Measurements from ENCODE around the gene C1orf50.
"Not testable (repeated sequence)": the region's sequence is repeated elsewhere in the genome, so short reads cannot be mapped to it uniquely, and the experiment has no call there.

C1orf50 gene

DNA sequence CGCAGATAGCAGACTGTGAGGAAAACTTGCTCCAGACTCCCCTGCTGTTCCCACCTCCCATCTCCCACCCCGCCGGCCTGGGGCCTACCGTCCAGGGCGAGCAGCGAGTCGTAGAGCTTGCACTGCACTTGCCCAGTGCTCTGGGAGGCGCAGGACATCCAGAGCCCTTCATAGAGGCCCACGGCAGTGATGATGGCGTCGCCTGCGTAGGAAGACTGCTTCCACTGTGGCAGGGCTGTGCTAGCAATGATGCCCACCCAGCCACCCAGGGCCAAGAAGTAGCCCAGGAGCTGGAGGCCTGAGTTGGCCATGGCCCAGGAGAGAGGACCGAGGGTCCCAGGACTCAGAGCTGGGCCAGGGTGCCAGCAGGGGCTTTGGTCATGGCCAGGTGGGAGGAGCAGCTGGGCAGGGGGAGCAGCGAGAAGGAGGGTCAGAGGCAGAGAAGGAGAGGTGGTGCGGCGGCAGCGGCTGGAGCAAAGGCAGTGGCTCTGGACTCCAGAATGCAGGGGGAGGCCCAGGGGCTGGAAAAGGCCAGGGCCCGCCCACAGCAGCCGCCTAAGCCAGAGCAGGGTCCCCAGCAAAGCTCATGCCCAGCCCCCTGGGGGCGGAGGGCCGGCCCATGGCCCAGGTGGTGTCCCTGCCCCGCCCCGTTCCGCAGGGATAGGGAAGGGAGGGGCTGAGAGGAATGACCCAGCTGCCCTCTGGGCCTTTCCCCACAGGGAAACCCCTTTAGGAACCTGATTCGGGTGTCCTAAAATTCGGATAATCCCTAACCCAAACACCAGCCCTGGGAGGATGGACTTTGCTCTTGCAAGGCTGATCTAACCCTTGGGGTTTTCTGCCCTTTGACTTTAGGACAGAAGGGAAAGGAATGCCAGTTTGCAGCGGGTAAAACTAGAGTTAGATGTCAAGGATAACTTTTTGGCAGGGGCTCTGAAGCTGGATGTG, 27.0 kb upstream of the C1orf50 start, which contains the start of gene CLDN19:
Gene CLDN19, minus strand, starts transcription at position 484 of the 948 bp plus-strand sequence. Its CDS starts 173 bp downstream, at position 311.
- DNase-seq (ENCODE audit: low spot score): no peak

DNA sequence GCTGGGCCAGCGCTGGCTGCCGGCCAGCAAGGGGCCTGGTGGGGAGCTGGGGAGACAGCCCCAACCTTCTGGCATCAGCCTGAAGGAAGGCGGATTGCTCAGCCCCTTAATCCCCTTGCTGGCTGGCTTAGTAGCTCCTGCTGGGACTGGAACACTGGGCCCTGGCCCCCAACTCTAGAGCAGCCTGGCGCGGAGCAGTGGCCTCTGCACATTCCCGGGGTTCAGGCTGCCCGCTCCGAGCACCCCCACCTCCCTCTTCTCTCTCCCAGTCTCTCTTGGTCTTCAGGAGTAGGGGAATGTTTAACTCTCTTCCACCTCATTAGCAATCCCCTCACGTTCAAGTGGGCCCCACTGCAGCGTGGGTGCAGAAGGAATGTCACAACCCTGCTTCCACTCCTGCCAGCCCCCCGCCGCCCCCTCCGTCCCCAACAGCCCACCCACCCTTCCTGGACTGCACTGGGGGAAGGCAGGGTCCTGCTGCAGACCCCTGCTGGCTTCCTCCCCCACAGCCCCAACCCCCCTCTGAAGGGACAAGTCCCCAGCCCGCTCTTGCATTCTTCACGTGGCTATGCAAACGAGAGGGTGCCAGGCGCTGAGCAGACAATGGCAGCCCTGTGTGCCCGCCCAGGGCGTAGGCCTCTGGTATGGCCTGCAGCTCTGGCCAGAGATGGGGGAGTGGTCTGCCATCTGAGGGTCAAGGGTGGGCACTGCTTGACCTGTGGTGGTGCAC, 26.0 kb upstream of the C1orf50 start:
- DNase-seq (ENCODE audit: low spot score): no peak

DNA sequence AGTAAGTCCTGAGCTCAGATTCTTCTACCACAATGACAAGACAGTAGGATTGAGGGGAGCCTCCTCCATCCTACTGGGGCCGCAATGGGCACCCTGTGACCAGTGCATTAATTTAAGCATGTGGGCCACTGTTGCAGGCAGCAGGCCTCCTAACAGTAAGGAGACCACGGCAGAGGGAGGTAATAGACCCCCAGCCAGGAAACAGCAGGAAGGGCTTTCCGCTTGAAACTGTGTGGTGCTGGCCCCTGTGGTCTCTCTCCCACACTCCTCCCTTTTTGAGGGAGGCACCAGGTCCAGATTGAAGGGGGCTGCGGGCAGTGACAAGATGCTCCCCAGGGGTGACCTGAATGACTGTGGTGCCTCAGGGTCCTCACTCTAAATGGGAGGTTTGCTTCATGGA, 25.3 kb upstream of the C1orf50 start:
- no peak for DNase-seq (ENCODE audit: low spot score)

DNA sequence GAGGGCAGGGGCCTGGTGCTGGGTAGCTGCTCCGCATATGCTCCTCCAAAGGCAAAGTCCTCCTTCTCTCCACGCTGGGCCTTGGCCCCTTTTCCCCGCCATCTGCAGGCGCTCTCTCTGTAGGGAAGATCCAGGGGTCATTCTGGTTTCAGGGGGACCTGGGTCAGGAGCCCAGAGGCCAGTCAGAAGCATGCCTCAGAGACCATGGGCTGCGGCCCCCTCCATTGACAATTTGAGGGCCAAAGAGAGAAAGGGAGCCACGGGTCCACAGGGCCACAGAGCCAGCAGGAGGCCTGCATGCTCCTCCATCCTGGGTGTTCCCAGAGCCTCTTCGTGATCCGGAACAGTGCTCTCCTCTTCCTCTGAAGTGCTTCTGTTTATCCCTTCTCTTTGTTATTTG, 24.9 kb upstream of the C1orf50 start:
- no peak for DNase-seq (ENCODE audit: low spot score)

DNA sequence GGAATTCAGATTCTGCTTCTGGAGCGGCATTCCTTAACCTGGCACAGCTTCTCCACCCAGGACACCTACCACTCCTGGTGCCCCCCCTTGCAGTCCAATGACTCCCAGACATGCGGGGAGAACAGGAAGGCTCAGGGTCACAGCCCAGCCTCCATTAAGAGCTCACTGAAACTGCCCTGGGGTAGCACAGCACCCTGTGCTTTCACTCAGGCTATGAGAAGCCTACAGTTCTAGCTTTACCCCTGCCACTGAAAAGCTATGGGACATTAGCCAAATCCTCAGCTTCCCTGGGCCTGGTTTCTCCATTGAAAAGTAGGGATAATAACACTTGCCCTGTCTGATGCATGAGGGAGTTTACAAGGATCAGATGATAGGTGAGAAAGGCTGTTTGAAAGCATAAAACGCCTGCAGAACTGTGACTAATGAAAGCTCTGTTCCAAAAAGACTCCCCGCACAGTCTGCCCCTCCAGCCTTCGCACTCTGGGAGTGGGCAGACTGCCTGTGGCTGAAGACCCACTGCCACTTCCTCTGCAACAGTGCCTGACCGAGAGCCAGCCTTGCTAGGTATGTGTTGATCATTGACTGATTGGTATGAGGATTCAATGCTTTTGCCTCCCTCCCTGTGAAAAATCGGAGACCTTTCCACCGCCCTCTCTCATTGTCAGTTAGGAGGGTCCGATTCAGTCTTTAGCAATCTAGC, 24.3 kb upstream of the C1orf50 start:
- no peak for DNase-seq (ENCODE audit: low spot score)

DNA sequence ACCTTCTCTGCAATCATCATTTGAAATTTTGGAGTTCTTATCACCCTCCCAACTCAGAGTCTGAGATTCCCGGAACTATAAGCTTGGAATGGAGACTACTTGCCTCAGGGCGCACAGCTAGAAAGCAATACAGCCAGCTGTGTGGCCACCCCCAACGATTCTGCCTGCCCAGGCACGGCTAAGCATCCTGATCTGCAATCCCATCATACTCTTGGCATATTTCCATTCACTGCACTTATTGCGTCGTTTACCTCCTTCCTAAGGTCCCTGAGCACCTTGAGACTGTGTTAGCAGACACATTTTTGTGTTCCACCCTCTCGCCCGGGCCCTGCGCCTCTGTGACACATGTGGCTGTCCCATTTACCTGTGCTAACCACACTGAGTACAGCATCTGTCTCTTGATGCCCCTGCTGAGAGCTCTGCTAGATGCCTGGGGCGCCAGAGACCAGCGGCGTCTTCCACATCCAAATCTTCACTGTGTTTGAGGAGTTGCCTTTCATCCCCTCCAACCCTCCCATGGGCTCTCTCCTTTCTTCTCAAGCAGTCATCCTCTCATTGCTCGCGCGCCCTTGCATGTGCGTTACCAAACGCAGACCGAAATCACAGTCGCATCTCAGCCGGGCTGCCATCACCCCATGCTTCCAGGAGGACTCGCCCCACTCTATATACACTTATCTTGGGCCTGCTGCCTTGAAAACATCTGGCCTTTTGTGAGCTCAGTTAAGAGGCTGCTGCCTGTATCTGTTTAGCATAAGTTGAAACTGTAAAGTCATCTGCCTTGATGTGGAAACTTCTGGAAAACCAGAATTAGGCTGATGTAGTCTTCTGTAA, 23.5 kb upstream of the C1orf50 start:
- no peak for DNase-seq (ENCODE audit: low spot score)

DNA sequence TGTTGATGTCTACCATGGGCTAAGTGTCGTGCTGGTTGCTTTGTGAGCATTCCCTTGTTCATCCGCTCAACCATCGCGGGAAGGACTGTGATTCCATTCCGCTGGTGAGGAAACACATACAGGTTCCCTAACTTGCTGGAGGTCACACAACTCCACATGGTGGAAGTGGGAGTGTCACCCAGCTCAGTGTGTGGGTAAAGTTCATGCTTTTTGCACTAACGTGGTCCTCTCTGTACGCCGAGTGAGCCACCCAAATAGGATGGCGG, 23.0 kb upstream of the C1orf50 start:
- no peak for DNase-seq (ENCODE audit: low spot score)

DNA sequence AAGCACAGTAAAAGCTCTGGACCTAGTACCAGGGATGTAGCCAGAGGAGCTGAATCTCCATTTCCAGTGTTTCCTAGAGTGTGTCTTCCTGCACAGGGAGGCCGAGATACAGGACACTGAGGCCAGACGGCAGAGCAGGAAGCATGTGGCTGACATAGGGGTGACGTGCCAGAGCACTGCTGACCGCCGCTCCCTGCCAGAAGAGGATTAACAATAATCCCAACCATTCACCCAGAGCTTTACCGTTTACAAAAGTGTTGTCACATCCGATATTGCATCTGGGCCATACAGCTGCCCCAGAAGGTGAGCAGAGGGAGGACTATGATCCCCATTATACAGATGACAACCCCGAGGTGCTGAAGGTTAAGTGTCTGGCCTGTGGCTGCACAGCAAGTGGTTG, 21.2 kb upstream of the C1orf50 start:
- DNase-seq (ENCODE audit: low spot score): no peak

DNA sequence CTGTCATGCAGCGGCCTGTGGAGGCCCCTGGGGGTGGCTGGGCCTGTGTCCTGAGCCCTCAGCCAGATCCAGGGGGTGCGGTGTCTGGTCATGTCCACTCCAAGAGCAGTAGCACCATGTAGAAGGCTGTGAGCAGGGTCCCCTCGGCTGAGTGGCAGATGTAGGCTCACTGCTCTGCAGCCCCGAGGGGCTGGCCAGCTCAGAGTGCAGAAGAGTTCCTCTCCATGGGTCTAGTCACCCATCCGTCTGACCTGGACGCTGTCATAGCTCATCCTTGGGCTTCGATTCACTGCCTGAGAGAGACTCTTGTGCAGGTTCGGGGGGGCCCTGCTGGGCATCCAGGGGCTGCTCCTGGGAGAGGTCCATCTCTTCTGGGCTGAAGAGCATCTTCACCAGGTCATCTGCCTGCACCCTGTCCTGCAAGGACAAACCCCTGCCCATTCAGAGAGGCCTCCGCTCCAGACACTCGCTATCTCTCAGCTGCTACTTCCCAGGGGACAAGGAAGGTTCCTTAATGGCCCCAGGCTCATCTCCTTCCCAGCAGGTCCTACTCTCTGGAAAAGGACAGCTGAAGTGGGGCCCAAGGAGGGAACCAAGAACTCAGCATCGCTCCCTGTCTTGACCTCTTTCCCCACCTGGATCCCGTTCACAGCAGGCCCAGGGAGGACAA, 20.5 kb upstream of the C1orf50 start:
- DNase-seq (ENCODE audit: low spot score): no peak

DNA sequence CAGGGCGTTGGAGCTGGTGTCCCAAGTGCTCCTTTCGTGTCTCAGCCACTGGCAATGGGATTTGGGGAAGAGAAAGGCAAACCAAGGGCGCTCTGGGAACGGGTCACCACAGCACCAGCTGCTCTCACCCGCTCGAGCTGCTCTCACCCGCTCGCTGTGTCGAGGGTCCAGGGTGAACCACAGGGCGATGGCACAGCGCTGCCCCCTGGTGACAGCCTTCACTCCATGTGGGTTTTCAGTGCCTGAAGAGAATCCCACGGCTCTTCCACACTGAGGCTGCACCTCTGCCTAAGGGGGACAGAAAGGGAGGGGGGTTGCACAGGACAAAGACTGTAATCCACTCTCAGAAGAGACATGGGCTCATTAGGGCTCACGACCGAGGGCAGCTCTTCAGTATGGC, 19.9 kb upstream of the C1orf50 start:
- DNase-seq (ENCODE audit: low spot score): no peak

DNA sequence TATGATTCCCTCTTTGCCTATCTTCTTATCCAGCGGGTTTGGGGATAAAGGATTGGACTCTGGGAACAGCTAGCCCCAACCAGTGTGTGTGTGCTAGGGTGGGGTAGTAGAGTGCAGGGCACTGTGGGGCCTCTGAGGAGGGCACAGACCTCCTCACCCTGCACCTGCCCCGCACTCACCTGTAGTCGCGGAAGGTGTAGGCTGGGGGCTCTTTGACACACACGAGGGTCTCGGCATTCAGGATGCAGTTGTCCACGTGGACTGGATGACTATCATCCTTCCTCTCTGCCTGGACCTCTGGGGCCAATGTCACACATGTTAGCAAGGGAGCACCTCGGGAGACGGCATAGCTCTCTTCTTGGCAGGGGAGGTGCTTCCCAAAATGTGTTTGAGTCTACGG, 19.0 kb upstream of the C1orf50 start:
- DNase-seq (ENCODE audit: low spot score): no peak

DNA sequence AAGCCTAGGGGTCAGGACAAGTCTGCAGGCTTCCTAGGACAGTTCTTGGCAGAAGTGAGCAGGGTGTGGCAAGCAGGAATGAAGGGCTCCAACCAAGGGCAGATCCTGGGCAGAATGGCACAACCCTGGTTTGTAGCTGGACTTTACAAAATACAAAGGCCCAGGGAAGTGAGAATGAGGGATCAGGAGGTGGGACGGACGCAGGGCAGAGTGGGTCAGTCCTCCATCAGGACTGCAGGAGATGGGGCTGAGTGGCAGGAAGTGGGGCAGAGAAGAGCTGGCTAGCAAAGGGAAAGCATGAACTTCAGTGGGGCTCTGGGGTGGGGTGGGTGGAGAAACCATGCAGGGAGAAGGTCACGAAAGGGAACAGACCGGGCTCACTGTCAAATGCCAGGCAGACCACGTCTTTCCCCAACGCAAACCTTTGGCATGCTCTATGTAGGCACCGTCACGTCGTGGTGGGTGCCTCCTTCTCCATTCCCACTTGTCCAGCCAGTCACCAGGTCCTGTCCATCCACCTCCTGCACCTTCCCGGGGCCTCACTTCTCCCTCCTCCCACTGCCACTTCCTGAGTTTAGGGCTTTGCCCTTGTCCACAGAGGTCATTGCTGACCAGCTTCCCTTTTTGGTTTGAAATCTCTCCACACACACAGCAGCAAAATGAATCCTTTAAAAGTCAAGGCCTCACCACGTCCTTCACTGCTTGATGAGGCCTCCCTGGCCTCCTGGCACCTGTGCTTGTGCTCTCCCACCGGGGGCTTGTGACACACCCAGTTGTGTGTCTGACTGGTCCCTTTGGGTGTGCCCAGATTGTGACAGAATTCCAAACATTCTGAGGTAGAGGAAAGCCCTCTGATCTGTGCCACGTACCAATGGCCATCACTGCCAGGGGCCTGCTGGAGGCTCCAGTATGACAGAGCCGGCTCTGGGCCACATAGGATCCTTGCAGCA, 18.3 kb upstream of the C1orf50 start:
- DNase-seq (ENCODE audit: low spot score): peak; percentile 60

DNA sequence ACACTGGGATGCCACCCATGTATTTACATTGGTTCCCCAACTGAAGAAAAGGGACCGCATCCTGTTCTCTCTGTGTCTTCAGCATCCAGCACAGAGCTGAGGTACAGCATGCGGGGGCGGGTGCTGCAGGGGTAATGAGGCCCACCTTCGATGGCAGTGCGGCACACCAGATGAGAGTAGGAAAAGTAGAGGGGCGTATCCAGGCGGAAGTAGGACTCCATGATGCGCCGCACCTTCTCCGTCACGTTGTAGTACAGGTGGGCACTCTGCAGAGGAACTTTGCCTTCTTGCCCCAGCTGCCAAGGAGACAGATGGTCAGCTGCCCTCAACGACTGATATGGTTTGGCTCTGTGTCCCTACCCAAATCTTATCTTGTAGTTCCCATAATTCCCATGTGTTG, 17.0 kb upstream of the C1orf50 start:
- DNase-seq (ENCODE audit: low spot score): no peak

DNA sequence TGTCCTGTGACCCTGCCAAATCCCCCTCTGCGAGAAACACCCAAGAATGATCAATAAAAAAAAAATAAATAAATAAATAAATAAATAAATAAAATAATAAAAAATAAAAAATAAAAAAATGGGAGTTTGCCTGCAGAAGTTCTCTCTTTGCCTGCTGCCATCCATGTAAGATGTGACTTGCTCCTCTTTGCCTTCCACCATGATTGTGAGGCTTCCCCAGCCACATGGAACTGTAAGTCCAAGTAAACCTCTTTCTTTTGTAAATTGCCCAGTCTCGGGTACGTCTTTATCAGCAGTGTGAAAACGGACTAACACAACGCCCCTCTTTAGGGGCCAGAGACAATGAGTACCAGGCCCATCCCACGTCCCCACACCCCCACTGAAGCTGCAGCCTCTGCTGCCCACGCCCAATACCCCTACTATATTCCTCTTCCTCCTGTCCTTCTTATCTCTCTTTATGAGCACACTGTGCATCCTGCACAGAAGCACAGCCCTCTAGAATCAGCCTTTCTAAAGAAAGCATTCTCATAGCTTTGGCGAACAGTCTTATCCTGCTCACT, 15.5 kb upstream of the C1orf50 start:
- not testable (repeated sequence) for DNase-seq (ENCODE audit: low spot score)

DNA sequence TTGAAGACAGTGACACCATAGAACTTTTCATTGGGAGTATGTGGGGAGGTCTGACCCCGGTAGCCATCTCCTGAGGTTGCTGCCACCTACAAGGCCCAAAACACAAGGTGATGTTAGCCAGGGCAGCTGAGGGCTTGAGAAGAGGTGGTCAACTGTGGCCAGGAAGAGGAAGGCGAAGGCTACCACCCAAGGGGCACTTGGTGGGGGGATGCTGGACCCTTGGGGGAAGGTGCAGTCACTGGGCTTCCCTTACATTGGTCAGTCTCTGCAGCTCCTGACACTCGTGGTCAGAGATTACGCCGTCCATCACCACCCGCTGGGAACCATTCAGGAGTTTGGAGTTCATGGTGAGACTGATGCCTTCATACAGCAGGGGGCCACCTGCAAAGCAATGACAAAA, 14.8 kb upstream of the C1orf50 start:
- no peak for DNase-seq (ENCODE audit: low spot score)

DNA sequence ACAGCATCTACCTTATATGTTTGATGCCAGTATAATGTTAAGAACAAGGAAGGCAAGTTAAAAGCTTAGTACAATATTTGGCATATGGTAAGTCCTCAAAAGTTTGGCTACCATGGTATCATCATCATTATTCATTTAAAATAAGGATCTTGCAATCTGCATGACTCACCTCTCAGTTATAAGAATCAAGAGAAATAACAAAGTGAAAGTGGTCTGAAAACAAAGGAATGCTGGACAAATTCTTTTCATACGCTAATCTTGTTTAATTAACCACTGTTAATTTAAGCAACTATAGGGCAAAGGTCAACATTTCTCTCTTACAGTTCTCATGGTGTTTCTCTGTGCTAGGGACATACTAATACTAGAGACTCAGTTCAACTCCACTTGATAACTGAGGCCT, 14.0 kb upstream of the C1orf50 start:
- no peak for DNase-seq (ENCODE audit: low spot score)

DNA sequence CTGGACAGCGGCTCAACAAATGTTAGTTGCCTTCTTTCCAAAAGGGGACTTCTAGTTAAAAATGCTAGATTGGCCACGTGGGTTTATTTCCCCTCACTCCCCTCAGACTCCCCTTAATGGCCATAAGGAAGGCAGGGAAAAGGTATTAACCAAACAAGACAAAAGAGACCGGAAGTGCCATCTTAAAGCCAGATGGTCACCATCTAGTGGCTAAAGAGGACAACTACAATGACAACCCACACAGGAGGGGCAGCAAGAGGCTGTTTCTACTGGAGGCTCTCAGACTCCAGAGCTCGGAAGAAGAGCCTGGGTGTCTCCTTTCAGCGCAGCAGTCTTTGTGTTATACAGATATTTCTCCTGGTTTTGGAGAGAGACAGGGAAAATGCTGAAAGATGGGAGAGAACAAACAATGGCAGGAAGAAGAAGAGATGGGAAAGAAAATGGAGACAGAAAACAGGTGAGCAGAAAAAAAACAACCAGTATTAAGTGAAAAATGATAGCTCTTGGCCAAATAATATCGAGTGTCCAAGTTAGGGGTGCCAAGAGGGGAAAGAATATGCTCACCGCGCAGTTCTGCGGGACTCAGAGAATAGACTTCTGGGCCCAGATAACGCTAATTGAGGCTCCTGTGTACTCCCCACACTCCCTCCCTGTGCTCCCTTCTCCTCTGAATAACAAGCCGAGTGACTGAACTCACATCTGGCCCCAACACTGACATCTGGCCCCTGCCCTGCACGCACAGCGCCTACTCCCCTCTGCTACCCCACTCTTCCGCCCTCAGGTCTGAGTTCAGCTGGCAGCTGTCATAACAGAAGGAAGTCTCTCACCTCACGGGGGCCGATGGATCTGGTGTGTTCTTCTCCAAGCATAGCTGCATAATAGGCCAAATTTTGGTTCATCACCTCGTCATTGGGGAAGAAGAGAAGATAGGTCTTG, 9.8 kb upstream of the C1orf50 start:
- peak; percentile 61 for DNase-seq (ENCODE audit: low spot score)

DNA sequence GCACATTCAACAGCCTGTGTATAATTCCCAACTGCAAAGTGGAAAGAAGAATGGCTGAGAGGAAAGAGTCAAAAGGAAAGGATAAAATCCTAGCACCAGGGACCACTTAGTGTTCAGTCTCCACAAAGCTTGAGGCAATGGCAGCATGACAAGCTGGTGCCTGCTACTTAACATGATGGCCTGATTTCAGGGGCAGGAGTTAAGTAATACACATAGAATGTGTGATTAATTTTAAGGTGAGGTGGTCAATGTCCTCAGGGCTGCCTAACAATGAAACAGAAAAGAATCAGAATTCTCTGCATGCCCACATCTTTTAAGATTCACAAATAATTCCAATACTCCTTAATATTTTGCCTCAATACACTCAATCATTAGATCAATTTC, 9.2 kb upstream of the C1orf50 start:
- no peak for DNase-seq (ENCODE audit: low spot score)

DNA sequence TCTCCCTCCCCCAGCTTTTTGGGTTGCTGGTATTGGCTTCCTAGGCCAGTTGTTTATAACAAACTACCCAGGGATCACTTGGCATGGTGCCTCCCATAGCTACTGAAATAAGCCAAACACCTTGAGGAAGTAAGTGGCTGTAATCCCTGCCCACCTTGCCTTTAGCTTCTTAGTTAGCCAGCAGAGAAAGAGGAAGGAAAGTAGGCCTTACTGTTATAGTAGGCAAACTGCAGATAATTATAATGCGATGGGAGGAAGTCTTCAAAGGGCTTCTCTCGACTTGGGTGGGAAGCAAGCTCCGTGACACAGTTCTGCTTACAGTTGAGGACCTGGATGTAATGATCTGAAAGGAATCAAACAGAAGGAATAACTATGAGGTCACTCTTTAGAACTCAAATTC, 8.4 kb upstream of the C1orf50 start:
- no peak for DNase-seq (ENCODE audit: low spot score)

All from SW480 (cell line).